Activated CD8-positive, alpha-beta memory T cell treated with anti-CD3 and anti-CD28 coated beads, Interleukin-2, amount 10 ng/mL, durations not matched to agents 7 days and 5 days (primary cell): ENCODE results near the gene RIT2. TPM values are rescaled to one million over a fixed set of nuclear protein-coding genes. Genes with fewer than 3 reads are reported as not detected.

Source experiments
- ATAC-seq: fragments of 150-1000 bp; cut with Tn5 transposase; one replicate; pipeline ENCODE4 v1.10.0; 2021; ENCODE audit warnings: moderate library complexity
- CTCF ChIA-PET: fragments of 350-600 bp; sonication (Branson Sonifier 250); formaldehyde crosslinking; loops from one replicate; lab custom pipeline; 2021; ENCODE audit warnings: antibody characterized with exemption; lab: Charles Lee
- DNase-seq: peaks from one replicate; pipeline ENCODE4 v3.0.0-alpha.2; 2020
- H3K27ac Mint-ChIP-seq: one replicate; pipeline ENCODE4 v1.8.0; 2021; ENCODE audit warnings: mild to moderate bottlenecking, mixed read lengths
- H3K27me3 Mint-ChIP-seq: one replicate; pipeline ENCODE4 v1.8.0; 2021; ENCODE audit warnings: mixed read lengths
- H3K36me3 Mint-ChIP-seq: one replicate; pipeline ENCODE4 v1.8.0; 2021; ENCODE audit warnings: mild to moderate bottlenecking, mixed read lengths
- H3K4me1 Mint-ChIP-seq: one replicate; pipeline ENCODE4 v1.8.0; 2021; ENCODE audit warnings: mixed read lengths
- H3K4me3 Mint-ChIP-seq: one replicate; pipeline ENCODE4 v1.8.0; 2021; ENCODE audit warnings: mild to moderate bottlenecking, moderate library complexity, mixed read lengths
- H3K9me3 Mint-ChIP-seq: one replicate; pipeline ENCODE4 v1.8.0; 2022; ENCODE audit warnings: low read depth, mixed read lengths
- total RNA-seq, 2 experiments: library from RNA; stranded (reverse); gene quantifications; one replicate each; pipeline ENCODE4 v1.2.3, GENCODE V29; 2021

The RIT2 gene
- total RNA-seq, 2 experiments from 2014 or later = not detected

- ATAC-seq (no peak), DNase-seq (no peak)
- no peaks in the 10 kb centered on the region for H3K4me1 Mint-ChIP-seq
- no peaks in the 10 kb centered on the region for H3K27me3 Mint-ChIP-seq
- H3K4me3 Mint-ChIP-seq = no peak overlapping the region
- no peaks in the 10 kb centered on the region for H3K36me3 Mint-ChIP-seq
- CTCF ChIA-PET = no interaction called here
- no peak overlapping the region for H3K27ac Mint-ChIP-seq
- H3K9me3 Mint-ChIP-seq = no peaks in the 10 kb centered on the region
These were observed 10.0 kb upstream of the RIT2 start for GRCh38 chr18:43125471-43125870.

- DNase-seq (no peak), ATAC-seq (no peak)
- CTCF ChIA-PET = no interaction called here
- no peak overlapping the region for H3K27ac Mint-ChIP-seq
- no peaks in the 10 kb centered on the region for H3K27me3 Mint-ChIP-seq
- no peaks in the 10 kb centered on the region for H3K9me3 Mint-ChIP-seq
- H3K36me3 Mint-ChIP-seq = no peaks in the 10 kb centered on the region
- no peak overlapping the region for H3K4me3 Mint-ChIP-seq
- H3K4me1 Mint-ChIP-seq = no peaks in the 10 kb centered on the region
These were observed 7.5 kb upstream of the RIT2 start for GRCh38 chr18:43122955-43123354.

GRCh38 chr18:43116699-43117294 lies 1.3 kb upstream of the RIT2 start:
- no peaks in the 10 kb centered on the region for H3K27me3 Mint-ChIP-seq
- no peaks in the 10 kb centered on the region for H3K9me3 Mint-ChIP-seq
- no peak overlapping the region for H3K27ac Mint-ChIP-seq
- H3K4me1 Mint-ChIP-seq = no peaks in the 10 kb centered on the region
- CTCF ChIA-PET = interaction anchor here (1.3 kb wide), 1 partner anchor 11 kb away, joined by 3 read pairs; no protein-coding TSS in a partner anchor
- H3K4me3 Mint-ChIP-seq = no peak overlapping the region
- H3K36me3 Mint-ChIP-seq = no peaks in the 10 kb centered on the region
- DNase-seq = no peak
- ATAC-seq = no peak

- Mint-ChIP-seq H3K9me3 (peaks cover 5% of the 10 kb centered on the region), H3K36me3 (no peaks in the 10 kb centered on the region), H3K27ac (no peak overlapping the region), H3K27me3 (no peaks in the 10 kb centered on the region), H3K4me3 (no peak overlapping the region), H3K4me1 (no peaks in the 10 kb centered on the region)
- DNase-seq (no peak), ATAC-seq (no peak)
- CTCF ChIA-PET = no interaction called here
These were observed 2.1 kb downstream of the RIT2 start for GRCh38 chr18:43113220-43113895.

- H3K4me1 Mint-ChIP-seq = no peaks in the 10 kb centered on the region
- no peak overlapping the region for H3K4me3 Mint-ChIP-seq
- ATAC-seq = no peak
- H3K9me3 Mint-ChIP-seq = peaks cover 5% of the 10 kb centered on the region
- no peak overlapping the region for H3K27ac Mint-ChIP-seq
- DNase-seq = no peak
- CTCF ChIA-PET = no interaction called here
- H3K36me3 Mint-ChIP-seq = no peaks in the 10 kb centered on the region
- H3K27me3 Mint-ChIP-seq = no peaks in the 10 kb centered on the region
These were observed 6.6 kb downstream of the RIT2 start for GRCh38 chr18:43108882-43109281.

- no peaks in the 10 kb centered on the region for H3K27me3 Mint-ChIP-seq
- H3K4me3 Mint-ChIP-seq = no peak overlapping the region
- no peaks in the 10 kb centered on the region for H3K36me3 Mint-ChIP-seq
- H3K4me1 Mint-ChIP-seq = no peaks in the 10 kb centered on the region
- no peak for DNase-seq
- no peak overlapping the region for H3K27ac Mint-ChIP-seq
- H3K9me3 Mint-ChIP-seq = peaks cover 7% of the 10 kb centered on the region
- CTCF ChIA-PET = no interaction called here
- no peak for ATAC-seq
These were observed 7.0 kb downstream of the RIT2 start for GRCh38 chr18:43108469-43108868.

GRCh38 chr18:43093646-43094045 lies 21.8 kb downstream of the RIT2 start:
- H3K27ac Mint-ChIP-seq = no peak overlapping the region
- no peaks in the 10 kb centered on the region for H3K4me1 Mint-ChIP-seq
- no peaks in the 10 kb centered on the region for H3K36me3 Mint-ChIP-seq
- no peaks in the 10 kb centered on the region for H3K27me3 Mint-ChIP-seq
- peaks cover 9% of the 10 kb centered on the region for H3K9me3 Mint-ChIP-seq
- DNase-seq (no peak), ATAC-seq (no peak)
- CTCF ChIA-PET = no interaction called here
- no peak overlapping the region for H3K4me3 Mint-ChIP-seq

GRCh38 chr18:43092539-43092938 lies 22.9 kb downstream of the RIT2 start:
- H3K4me1 Mint-ChIP-seq = no peaks in the 10 kb centered on the region
- CTCF ChIA-PET = no interaction called here

GRCh38 chr18:43081396-43081795 lies 34.1 kb downstream of the RIT2 start:
- Mint-ChIP-seq H3K36me3 (no peaks in the 10 kb centered on the region), H3K4me1 (no peaks in the 10 kb centered on the region), H3K9me3 (peaks cover 7% of the 10 kb centered on the region), H3K27me3 (no peaks in the 10 kb centered on the region), H3K27ac (no peak overlapping the region), H3K4me3 (no peak overlapping the region)
- CTCF ChIA-PET = no interaction called here
- ATAC-seq (no peak), DNase-seq (no peak)

More at GRCh38 chr18:43092539-43092938, 22.9 kb downstream of the RIT2 start:
- ATAC-seq (no peak), DNase-seq (no peak)
- Mint-ChIP-seq H3K27ac (no peak overlapping the region), H3K4me3 (no peak overlapping the region), H3K36me3 (no peaks in the 10 kb centered on the region), H3K27me3 (no peaks in the 10 kb centered on the region), H3K9me3 (peaks cover 9% of the 10 kb centered on the region)

GRCh38 chr18:43080671-43081070 lies 34.8 kb downstream of the RIT2 start:
- CTCF ChIA-PET = no interaction called here
- no peak overlapping the region for H3K27ac Mint-ChIP-seq
- H3K4me3 Mint-ChIP-seq = no peak overlapping the region
- no peak for DNase-seq
- H3K9me3 Mint-ChIP-seq = peaks cover 4% of the 10 kb centered on the region
- no peaks in the 10 kb centered on the region for H3K36me3 Mint-ChIP-seq
- no peaks in the 10 kb centered on the region for H3K27me3 Mint-ChIP-seq
- H3K4me1 Mint-ChIP-seq = no peaks in the 10 kb centered on the region
- ATAC-seq = no peak

GRCh38 chr18:43079422-43079821 lies 36.1 kb downstream of the RIT2 start:
- H3K36me3 Mint-ChIP-seq = no peaks in the 10 kb centered on the region
- CTCF ChIA-PET = no interaction called here

GRCh38 chr18:43078478-43079092 lies 36.9 kb downstream of the RIT2 start:
- H3K27me3 Mint-ChIP-seq = no peaks in the 10 kb centered on the region
- no peaks in the 10 kb centered on the region for H3K4me1 Mint-ChIP-seq
- DNase-seq (no peak), ATAC-seq (no peak)
- H3K4me3 Mint-ChIP-seq = no peak overlapping the region
- peaks cover 2% of the 10 kb centered on the region for H3K9me3 Mint-ChIP-seq
- no peaks in the 10 kb centered on the region for H3K36me3 Mint-ChIP-seq
- no peak overlapping the region for H3K27ac Mint-ChIP-seq
- CTCF ChIA-PET = no interaction called here

More at GRCh38 chr18:43079422-43079821, 36.1 kb downstream of the RIT2 start:
- no peak overlapping the region for H3K4me3 Mint-ChIP-seq
- DNase-seq (no peak), ATAC-seq (no peak)
- no peaks in the 10 kb centered on the region for H3K9me3 Mint-ChIP-seq
- no peaks in the 10 kb centered on the region for H3K4me1 Mint-ChIP-seq
- no peak overlapping the region for H3K27ac Mint-ChIP-seq
- H3K27me3 Mint-ChIP-seq = no peaks in the 10 kb centered on the region

- H3K4me1 Mint-ChIP-seq = no peaks in the 10 kb centered on the region
- CTCF ChIA-PET = no interaction called here
- no peaks in the 10 kb centered on the region for H3K27me3 Mint-ChIP-seq
- no peak overlapping the region for H3K4me3 Mint-ChIP-seq
- no peak overlapping the region for H3K27ac Mint-ChIP-seq
- ATAC-seq (no peak), DNase-seq (no peak)
- no peaks in the 10 kb centered on the region for H3K36me3 Mint-ChIP-seq
- peaks cover 2% of the 10 kb centered on the region for H3K9me3 Mint-ChIP-seq
These were observed 37.8 kb downstream of the RIT2 start for GRCh38 chr18:43077510-43078308.
